Smooth muscle cell (in vitro differentiated cells): ENCODE data around the gene PRTFDC1. TPM values are rescaled to one million over a fixed set of nuclear protein-coding genes. Genes with fewer than 3 reads are reported as not detected.
A peak's percentile ranks its signal among the peaks of the same experiment; 100 is the strongest.

ENCODE experiments used
- DNase-seq: peaks from one replicate; lab custom pipeline; 2025; ENCODE audit not compliant: unreplicated experiment; lab: John Stamatoyannopoulos, UW
- H2AFZ ChIP-seq: fragments of 200-600 bp; sonication (generic); 2 replicates; pipeline ENCODE4 v1.6.0; 2016; ENCODE audit warnings: antibody characterized with exemption, low read depth, mild to moderate bottlenecking
- H3F3A ChIP-seq: fragments of 200-600 bp; sonication (generic); 2 replicates; pipeline ENCODE4 v1.6.0; 2017; ENCODE audit warnings: antibody characterized with exemption, low read depth
- H3K27ac ChIP-seq: fragments of 200-600 bp; sonication (generic); 2 replicates; pipeline ENCODE4 v1.5.1; 2016; ENCODE audit warnings: low read depth, mild to moderate bottlenecking
- H3K27me3 ChIP-seq: fragments of 200-600 bp; sonication (generic); 2 replicates; pipeline ENCODE4 v1.6.1; 2016; ENCODE audit warnings: low read depth, mild to moderate bottlenecking
- H3K36me3 ChIP-seq: fragments of 200-600 bp; sonication (generic); 2 replicates; pipeline ENCODE4 v1.5.1; 2016; ENCODE audit warnings: low read depth
- H3K4me1 ChIP-seq: fragments of 200-600 bp; sonication (generic); 2 replicates; pipeline ENCODE4 v1.5.1; 2016; ENCODE audit warnings: low read depth
- H3K4me2 ChIP-seq: fragments of 200-600 bp; sonication (generic); 2 replicates; pipeline ENCODE4 v1.6.0; 2016; ENCODE audit warnings: mild to moderate bottlenecking
- H3K4me3 ChIP-seq: fragments of 200-600 bp; sonication (generic); 2 replicates; pipeline ENCODE4 v1.5.1; 2016; ENCODE audit warnings: mild to moderate bottlenecking
- H3K79me2 ChIP-seq: fragments of 200-600 bp; sonication (generic); 2 replicates; pipeline ENCODE4 v1.6.0; 2016; ENCODE audit warnings: low read depth, mild to moderate bottlenecking
- H3K9ac ChIP-seq: fragments of 200-600 bp; sonication (generic); 2 replicates; pipeline ENCODE4 v1.6.0; 2016; ENCODE audit warnings: low read depth
- H3K9me3 ChIP-seq: fragments of 200-600 bp; sonication (generic); replicated peaks from 2 replicates; pipeline ENCODE4 v1.5.1; 2016; ENCODE audit warnings: low read depth
- H4K20me1 ChIP-seq: fragments of 200-600 bp; sonication (generic); 2 replicates; pipeline ENCODE4 v1.6.0; 2016; ENCODE audit warnings: low read depth
- WGBS: methylation state at CpG from one replicate; pipeline ENCODE4 v1.1.7; 2016; ENCODE audit warnings: low lambda C conversion rate; 5-methylcytosine and 5-hydroxymethylcytosine counted together
- polyA plus RNA-seq: library from polyadenylated mRNA; unstranded; fragments of >200 nt; fragmentation: Nextera tagmentation; extraction: Ambion mirVana; gene quantifications from 2 replicates; pipeline ENCODE4 v1.2.1, GENCODE V29; 2016
- total RNA-seq: library from RNA; depleted of rRNA; stranded (reverse); fragments of >200 nt; gene quantifications from 2 replicates; pipeline ENCODE4 v1.2.3, GENCODE V29; 2014
- TF ChIP-seq, protein P1 (sequence below): fragments of 200-600 bp; sonication (generic); IDR thresholded peaks from 2 replicates; pipeline ENCODE4 v1.5.1; 2017; ENCODE audit warnings: borderline replicate concordance, mild to moderate bottlenecking, antibody characterized with exemption; ENCODE audit not compliant: insufficient read depth, poor library complexity, severe bottlenecking

Gene PRTFDC1
- total and polyA plus RNA-seq, 2 experiments from 2014 or later: 10.2 to 11.9 TPM

DNA sequence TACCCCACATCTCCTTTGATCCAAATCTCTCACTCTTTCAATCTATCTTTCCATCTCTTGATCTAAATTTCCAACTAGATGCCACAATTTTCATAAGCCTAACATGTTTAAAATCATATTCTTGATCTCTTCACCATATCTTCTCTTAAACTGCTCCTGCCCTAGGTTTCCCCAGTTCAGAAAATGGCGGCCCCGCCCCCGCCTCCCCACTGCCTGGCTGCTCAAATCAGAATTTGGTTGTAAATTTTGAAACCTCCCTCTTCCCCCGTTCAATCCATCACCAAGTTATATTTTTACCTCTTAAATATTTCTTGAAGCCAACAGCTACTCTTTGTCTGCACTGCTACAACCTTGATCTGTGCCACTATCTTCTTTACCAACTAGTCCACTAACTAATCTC is 27.3 kb upstream of the PRTFDC1 start:
- WGBS: 93% methylated on average over 4 of the region's 4 CpGs
- TF ChIP-seq, protein P1, sequence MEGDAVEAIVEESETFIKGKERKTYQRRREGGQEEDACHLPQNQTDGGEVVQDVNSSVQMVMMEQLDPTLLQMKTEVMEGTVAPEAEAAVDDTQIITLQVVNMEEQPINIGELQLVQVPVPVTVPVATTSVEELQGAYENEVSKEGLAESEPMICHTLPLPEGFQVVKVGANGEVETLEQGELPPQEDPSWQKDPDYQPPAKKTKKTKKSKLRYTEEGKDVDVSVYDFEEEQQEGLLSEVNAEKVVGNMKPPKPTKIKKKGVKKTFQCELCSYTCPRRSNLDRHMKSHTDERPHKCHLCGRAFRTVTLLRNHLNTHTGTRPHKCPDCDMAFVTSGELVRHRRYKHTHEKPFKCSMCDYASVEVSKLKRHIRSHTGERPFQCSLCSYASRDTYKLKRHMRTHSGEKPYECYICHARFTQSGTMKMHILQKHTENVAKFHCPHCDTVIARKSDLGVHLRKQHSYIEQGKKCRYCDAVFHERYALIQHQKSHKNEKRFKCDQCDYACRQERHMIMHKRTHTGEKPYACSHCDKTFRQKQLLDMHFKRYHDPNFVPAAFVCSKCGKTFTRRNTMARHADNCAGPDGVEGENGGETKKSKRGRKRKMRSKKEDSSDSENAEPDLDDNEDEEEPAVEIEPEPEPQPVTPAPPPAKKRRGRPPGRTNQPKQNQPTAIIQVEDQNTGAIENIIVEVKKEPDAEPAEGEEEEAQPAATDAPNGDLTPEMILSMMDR: no peak
- Histone ChIP-seq H2AFZ (no peak overlapping the region), H3K27ac (no peak overlapping the region), H3K27me3 (no peaks in the 10 kb centered on the region), H3K4me1 (no peaks in the 10 kb centered on the region), H3F3A (no peaks in the 10 kb centered on the region), H3K9ac (no peak overlapping the region), H3K36me3 (no peaks in the 10 kb centered on the region), H4K20me1 (no peaks in the 10 kb centered on the region), H3K4me3 (no peak overlapping the region), H3K79me2 (no peaks in the 10 kb centered on the region), H3K9me3 (no peaks in the 10 kb centered on the region), H3K4me2 (no peak overlapping the region)
- no peak for DNase-seq

GRCh38 chr10:24974976-24975375 is 22.6 kb upstream of the PRTFDC1 start:
- H4K20me1 ChIP-seq: no peaks in the 10 kb centered on the region
- peak overlapping the region; percentile 10 for H3K4me2 ChIP-seq
- 26% methylated on average over 2 of the region's 2 CpGs for WGBS
- no peak overlapping the region for H2AFZ ChIP-seq
- no peaks in the 10 kb centered on the region for H3K4me1 ChIP-seq
- DNase-seq: no peak
- no peaks in the 10 kb centered on the region for H3F3A ChIP-seq
- no peaks in the 10 kb centered on the region for H3K27me3 ChIP-seq
- TF ChIP-seq, protein P1: no peak
- no peaks in the 10 kb centered on the region for H3K79me2 ChIP-seq
- H3K4me3 ChIP-seq: no peak overlapping the region
- no peak overlapping the region for H3K9ac ChIP-seq
- no peak overlapping the region for H3K27ac ChIP-seq
- no peaks in the 10 kb centered on the region for H3K36me3 ChIP-seq
- no peaks in the 10 kb centered on the region for H3K9me3 ChIP-seq

DNA sequence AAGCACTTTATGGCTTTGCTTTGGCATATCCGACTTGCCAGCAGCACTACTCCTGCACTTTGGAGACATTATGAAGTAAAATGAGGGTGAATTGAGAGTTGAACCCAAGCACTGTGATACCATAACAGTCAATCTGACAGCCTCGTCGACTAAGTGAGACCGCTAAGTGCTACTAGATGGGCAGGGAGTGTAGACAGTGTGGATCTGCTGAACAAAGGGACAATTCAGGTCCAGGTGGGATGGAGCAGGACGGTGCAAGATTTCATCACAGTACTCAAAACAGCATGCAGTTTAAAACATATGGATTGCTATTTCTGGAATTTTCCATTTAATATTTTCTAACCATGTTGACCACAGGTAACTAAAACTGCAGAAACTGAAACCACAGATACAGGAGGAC is 20.8 kb upstream of the PRTFDC1 start:
- Histone ChIP-seq H3K27ac (no peak overlapping the region), H3K36me3 (no peaks in the 10 kb centered on the region), H4K20me1 (no peaks in the 10 kb centered on the region), H3K79me2 (no peaks in the 10 kb centered on the region), H2AFZ (no peak overlapping the region), H3K9me3 (no peaks in the 10 kb centered on the region), H3K4me2 (no peak overlapping the region), H3K27me3 (no peaks in the 10 kb centered on the region), H3K9ac (no peak overlapping the region), H3K4me1 (no peaks in the 10 kb centered on the region), H3K4me3 (no peak overlapping the region), H3F3A (no peaks in the 10 kb centered on the region)
- WGBS: 89% methylated on average over 5 of the region's 5 CpGs
- no peak for DNase-seq
- TF ChIP-seq, protein P1: no peak

DNA sequence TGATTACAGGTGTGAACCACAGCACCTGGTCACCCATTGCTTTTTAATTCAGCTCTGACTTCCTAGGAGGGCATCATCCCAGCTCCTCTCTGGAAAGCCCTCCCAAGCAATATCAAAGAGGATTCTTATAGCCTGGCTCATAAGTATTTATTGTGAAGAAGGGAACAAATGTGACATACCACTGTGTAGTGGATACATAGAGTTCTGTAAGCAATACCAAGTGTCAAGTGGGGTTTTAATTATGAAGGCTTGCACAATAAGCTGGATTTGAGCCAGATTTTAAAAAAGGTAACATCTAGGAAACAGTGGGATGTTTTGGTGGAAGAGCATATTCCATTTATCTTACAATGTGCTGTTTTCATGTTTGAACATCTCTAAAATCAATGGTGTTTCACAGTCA is 19.0 kb upstream of the PRTFDC1 start:
- Histone ChIP-seq H3K9me3 (no peaks in the 10 kb centered on the region), H3K4me2 (no peak overlapping the region), H3F3A (no peaks in the 10 kb centered on the region), H3K27me3 (no peaks in the 10 kb centered on the region), H4K20me1 (no peaks in the 10 kb centered on the region), H3K79me2 (no peaks in the 10 kb centered on the region), H3K4me1 (no peaks in the 10 kb centered on the region), H3K4me3 (no peak overlapping the region), H2AFZ (no peak overlapping the region), H3K27ac (no peak overlapping the region), H3K9ac (no peak overlapping the region), H3K36me3 (no peaks in the 10 kb centered on the region)
- TF ChIP-seq, protein P1: no peak
- no peak for DNase-seq
